ENCODE results near the gene WFDC10A.
"Not testable (repeated sequence)": the region's sequence is repeated elsewhere in the genome, so short reads cannot be mapped to it uniquely, and the experiment has no call there.

Gene WFDC10A

GRCh38 chr20:45649312-45649863 lies 19.8 kb downstream of the WFDC10A start:
- DNase-seq, result no peak

DNA sequence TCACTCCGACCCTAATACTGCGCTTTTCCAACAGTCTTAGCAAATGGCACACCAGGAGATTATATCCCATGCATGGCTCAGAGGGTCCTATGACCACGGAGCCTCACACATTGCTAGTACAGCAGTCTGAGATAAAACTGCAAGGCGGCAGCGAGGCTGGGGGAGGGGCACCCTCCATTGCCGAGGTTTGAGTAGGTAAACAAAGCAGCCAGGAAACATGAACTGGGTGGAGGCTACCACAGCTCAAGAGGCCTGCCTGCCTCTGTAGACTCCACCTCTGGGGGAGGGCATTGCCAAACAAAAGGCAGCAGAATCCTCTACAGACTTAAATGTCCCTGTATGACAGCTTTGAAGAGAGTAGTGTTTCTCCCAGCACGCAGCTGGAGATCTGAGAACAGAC lies 22.2 kb downstream of the WFDC10A start:
- not testable (repeated sequence) for DNase-seq

- not testable (repeated sequence) for DNase-seq
Measured at GRCh38 chr20:45657038-45657437, 27.5 kb downstream of the WFDC10A start.

- no peak for DNase-seq
Measured at GRCh38 chr20:45670139-45670538, 40.6 kb downstream of the WFDC10A start, which contains the start of gene WFDC11. TSS of gene WFDC11 (minus strand) at chr20:45670239. CDS start at chr20:45650600, 19,639 bp downstream.

DNA sequence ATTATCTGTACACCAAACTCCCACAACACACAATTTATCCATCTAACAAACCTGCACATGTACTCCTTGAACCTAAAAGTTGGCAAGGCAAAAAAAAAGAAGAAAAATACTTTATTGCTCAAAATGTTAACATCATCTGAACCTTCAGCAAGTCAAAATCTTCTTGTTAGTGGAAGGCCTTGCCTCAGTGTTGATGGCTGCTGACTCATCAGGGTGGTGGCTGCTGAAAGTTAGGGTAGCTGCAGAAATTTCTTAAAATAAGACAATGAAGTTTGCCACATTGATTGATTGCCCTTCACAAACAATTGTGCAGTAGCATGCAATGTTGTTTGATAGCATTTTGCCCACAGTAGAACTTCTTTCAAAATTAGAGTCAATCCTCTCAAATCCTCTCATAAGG lies 43.2 kb downstream of the WFDC10A start:
- DNase-seq, result no peak

DNA sequence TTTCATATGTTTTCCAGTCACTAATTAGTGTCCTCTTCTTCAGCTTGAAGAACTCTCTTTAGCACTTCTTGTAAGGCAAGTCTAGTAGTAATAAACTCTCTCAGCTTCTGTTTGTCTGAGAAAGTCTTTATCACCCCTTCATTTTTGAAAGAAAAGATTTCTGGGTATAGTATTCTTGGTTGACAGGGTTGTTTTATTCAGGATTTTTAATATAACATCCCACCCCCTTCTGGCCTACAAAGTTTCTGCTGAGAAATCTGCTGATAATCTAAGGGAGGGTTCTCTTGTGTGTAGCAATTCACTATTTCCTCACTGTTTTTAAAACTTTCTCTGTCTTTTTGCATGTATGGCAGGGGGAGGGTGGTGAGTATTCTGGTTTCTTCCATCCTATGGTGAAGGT lies 50.1 kb downstream of the WFDC10A start:
- DNase-seq, result no peak

All from retina (tissue), 1 donor.